A549 (cell line): ENCODE results near the gene RPL23. TPM values are rescaled to one million over a fixed set of nuclear protein-coding genes. Genes with fewer than 3 reads are reported as not detected.

ENCODE experiments used
- ATAC-seq, 2 experiments: fragments of 200-7000 bp in 1 of 2; fragments of >200 bp in 1 of 2; cut with Nextera tagmentation in 1 of 2; cut with Tn5 transposase in 1 of 2; 3 replicates each; pipeline versions ENCODE4 v1.8.0 to v1.9.1; 2018 to 2020; ENCODE audit warnings: mild to moderate bottlenecking in 1 of 2, moderate library complexity in 1 of 2
- CTCF ChIA-PET: fragments of 300-600 bp; sonication (Branson Sonifier 250); formaldehyde crosslinking; extraction: SDS; loops from one replicate; lab custom pipeline; 2021; ENCODE audit warnings: antibody characterized with exemption, inconsistent platforms; lab: Yijun Ruan, JAX
- POLR2A ChIA-PET: fragments of 350-600 bp; formaldehyde crosslinking; extraction: SDS; loops from one replicate; lab custom pipeline; 2021; ENCODE audit warnings: antibody characterized with exemption, inconsistent platforms; lab: Yijun Ruan, JAX
- DNase-seq, 2 experiments: peaks; one replicate each; pipeline versions ENCODE4 v3.0.0 to v3.0.0-alpha.2; 2011 to 2016; ENCODE audit warnings: low read depth in 1 of 2, low spot score in 1 of 2
- FAIRE-seq: peaks from 2 replicates; lab custom pipeline; 2011; peaks lifted over from hg19 to GRCh38; lab: Jason Lieb, UNC
- H3K27ac ChIP-seq, 2 experiments: fragments of >200 bp; sonication (Bioruptor Twin); formaldehyde crosslinking; 3 replicates each; pipeline ENCODE4 v1.5.1; 2016 to 2017
- H3K4me1 ChIP-seq: fragments of >200 bp; sonication (Bioruptor Twin); formaldehyde crosslinking; 3 replicates; pipeline ENCODE4 v1.6.1; 2016
- H3K4me2 ChIP-seq: fragments of >200 bp; sonication (Bioruptor Twin); formaldehyde crosslinking; 3 replicates; pipeline ENCODE4 v1.6.1; 2016
- H3K4me3 ChIP-seq: fragments of >200 bp; sonication (Bioruptor Twin); formaldehyde crosslinking; 3 replicates; pipeline ENCODE4 v1.5.1; 2016
- H3K9me3 ChIP-seq: fragments of >200 bp; sonication (Bioruptor Twin); formaldehyde crosslinking; 3 replicates; pipeline ENCODE4 v1.6.1; 2016
- CBX8 ChIP-seq: fragments of 200-600 bp; sonication (generic); IDR thresholded peaks from 2 replicates; pipeline ENCODE4 v1.6.1; 2016
- CEBPB ChIP-seq, 2 experiments: fragments of >200 bp in 1 of 2; sonication (Bioruptor Twin) in 1 of 2; formaldehyde crosslinking in 1 of 2; IDR thresholded peaks; 2 replicates each; pipeline ENCODE4 v1.6.1; 2012 to 2016
- CHD2 ChIP-seq: fragments of 150-350 bp; IDR thresholded peaks from 2 replicates; pipeline ENCODE4 v1.6.1; 2014; ENCODE audit warnings: low read length; ENCODE audit not compliant: partially characterized antibody
- CHD4 ChIP-seq: fragments of 200-600 bp; sonication (generic); IDR thresholded peaks from 2 replicates; pipeline ENCODE4 v1.6.1; 2016; ENCODE audit warnings: antibody characterized with exemption, mild to moderate bottlenecking, borderline replicate concordance
- EHF ChIP-seq: fragments of 250-450 bp; sonication (Bioruptor Pico); IDR thresholded peaks from 2 replicates; pipeline ENCODE4 v1.5.0; 2020; ENCODE audit warnings: mild to moderate bottlenecking
- EHMT2 ChIP-seq: fragments of 200-600 bp; sonication (generic); IDR thresholded peaks from 2 replicates; pipeline ENCODE4 v1.6.1; 2016; ENCODE audit warnings: antibody characterized with exemption, low read depth, mild to moderate bottlenecking, moderate library complexity
- ELK1 ChIP-seq: fragments of 150-350 bp; IDR thresholded peaks from 2 replicates; pipeline ENCODE4 v1.6.1; 2014; ENCODE audit warnings: low read depth, mild to moderate bottlenecking, low read length
- ESRRA ChIP-seq: fragments of 150-350 bp; IDR thresholded peaks from 2 replicates; pipeline ENCODE4 v1.6.1; 2014; ENCODE audit warnings: mild to moderate bottlenecking, low read length, borderline replicate concordance
- FOSB ChIP-seq: fragments of 250-450 bp; sonication (Bioruptor Pico); IDR thresholded peaks from 2 replicates; pipeline ENCODE4 v1.5.0; 2020; ENCODE audit warnings: mild to moderate bottlenecking, moderate library complexity
- GATA3 ChIP-seq: IDR thresholded peaks from 2 replicates; pipeline ENCODE4 v1.6.1; 2012; ENCODE audit warnings: borderline replicate concordance
- HDAC2 ChIP-seq: fragments of 200-600 bp; sonication (generic); IDR thresholded peaks from 2 replicates; pipeline ENCODE4 v1.6.1; 2016
- HES2 ChIP-seq: fragments of >200 bp; sonication (Bioruptor Twin); formaldehyde crosslinking; IDR thresholded peaks from 2 replicates; pipeline ENCODE4 v1.6.1; 2016
- HEYL ChIP-seq: fragments of 250-450 bp; sonication (Bioruptor Pico); IDR thresholded peaks from 2 replicates; pipeline ENCODE4 v1.8.0; 2021; ENCODE audit warnings: mild to moderate bottlenecking, moderate library complexity
- HMGXB4 ChIP-seq: fragments of 250-450 bp; sonication (Bioruptor Pico); IDR thresholded peaks from 2 replicates; pipeline ENCODE4 v1.5.0; 2021; ENCODE audit warnings: mild to moderate bottlenecking, moderate library complexity, borderline replicate concordance
- HOXA7 ChIP-seq: fragments of 250-450 bp; sonication (Bioruptor Pico); IDR thresholded peaks from 2 replicates; pipeline ENCODE4 v1.5.0; 2020; ENCODE audit warnings: mild to moderate bottlenecking, moderate library complexity
- HOXB13 ChIP-seq: fragments of 250-450 bp; sonication (Bioruptor Pico); IDR thresholded peaks from 2 replicates; pipeline ENCODE4 v1.5.0; 2020; ENCODE audit warnings: low read depth, mild to moderate bottlenecking, moderate library complexity
- JUN ChIP-seq, 2 experiments: fragments of >200 bp; sonication (Bioruptor Twin); formaldehyde crosslinking; IDR thresholded peaks; 2 replicates in 1 of 2; 3 replicates in 1 of 2; pipeline ENCODE4 v1.6.1; 2016 to 2017
- KDM1A ChIP-seq: fragments of 200-600 bp; sonication (generic); IDR thresholded peaks from 2 replicates; pipeline ENCODE4 v1.6.1; 2016; ENCODE audit warnings: low read depth, mild to moderate bottlenecking
- MYC ChIP-seq: IDR thresholded peaks from 2 replicates; pipeline ENCODE4 v1.6.1; 2012; ENCODE audit warnings: mild to moderate bottlenecking, inconsistent platforms, low read length, improper control_type of control experiment, borderline replicate concordance
- NPAS2 ChIP-seq: fragments of 250-450 bp; sonication (Bioruptor Pico); IDR thresholded peaks from 2 replicates; pipeline ENCODE4 v1.8.0; 2022; ENCODE audit warnings: mild to moderate bottlenecking, moderate library complexity, borderline replicate concordance
- NR3C1 ChIP-seq: fragments of >200 bp; sonication (Bioruptor Twin); formaldehyde crosslinking; IDR thresholded peaks from 3 replicates; pipeline ENCODE4 v1.6.1; 2017
- PHF8 ChIP-seq: fragments of 200-600 bp; sonication (generic); IDR thresholded peaks from 2 replicates; pipeline ENCODE4 v1.6.1; 2016; ENCODE audit warnings: low read depth, mild to moderate bottlenecking, antibody characterized with exemption, moderate library complexity, borderline replicate concordance
- POLR2A ChIP-seq: IDR thresholded peaks from 2 replicates; pipeline ENCODE4 v1.6.1; 2012; ENCODE audit warnings: mild to moderate bottlenecking, low read length
- POLR2AphosphoS2 ChIP-seq: conservative IDR thresholded peaks from 2 replicates; pipeline ENCODE4 v1.6.1; 2012; ENCODE audit warnings: low read length, improper control_type of control experiment, inconsistent platforms
- RCOR1 ChIP-seq: fragments of 150-350 bp; IDR thresholded peaks from 2 replicates; pipeline ENCODE4 v1.6.1; 2014; ENCODE audit warnings: antibody characterized with exemption, low read length, low read depth
- RNF2 ChIP-seq: fragments of 200-600 bp; sonication (generic); IDR thresholded peaks from 2 replicates; pipeline ENCODE4 v1.6.1; 2016; ENCODE audit warnings: low read depth, mild to moderate bottlenecking, antibody characterized with exemption, moderate library complexity, borderline replicate concordance
- SMC3 ChIP-seq: fragments of >200 bp; sonication (Bioruptor Twin); formaldehyde crosslinking; IDR thresholded peaks from 3 replicates; pipeline ENCODE4 v1.6.1; 2018; ENCODE audit warnings: inconsistent platforms
- SREBF2 ChIP-seq: fragments of 450-650 bp; IDR thresholded peaks from 2 replicates; pipeline ENCODE4 v1.6.1; 2014; ENCODE audit warnings: mild to moderate bottlenecking, moderate library complexity
- TFCP2L1 ChIP-seq: fragments of 250-450 bp; sonication (Bioruptor Pico); IDR thresholded peaks from 2 replicates; pipeline ENCODE4 v1.5.0; 2021; ENCODE audit warnings: mild to moderate bottlenecking
- TP53 ChIP-seq: fragments of 250-450 bp; sonication (Bioruptor Pico); IDR thresholded peaks from 2 replicates; pipeline ENCODE4 v1.5.0; 2021; ENCODE audit warnings: mild to moderate bottlenecking, moderate library complexity
- ZC3H11A ChIP-seq: fragments of 450-650 bp; IDR thresholded peaks from 2 replicates; pipeline ENCODE4 v1.6.1; 2014; ENCODE audit warnings: antibody characterized with exemption, mild to moderate bottlenecking
- ZSCAN20 ChIP-seq: fragments of 250-450 bp; sonication (Bioruptor Pico); IDR thresholded peaks from 2 replicates; pipeline ENCODE4 v1.8.0; 2022; ENCODE audit warnings: mild to moderate bottlenecking, moderate library complexity
- WGBS: methylation state at CpG from one replicate; pipeline ENCODE4 v1.1.6; 2017; ENCODE audit errors: missing lambda C conversion rate; 5-methylcytosine and 5-hydroxymethylcytosine counted together
- polyA plus RNA-seq, 4 experiments: library from polyadenylated mRNA; depleted of rRNA in 3 of 4; stranded (reverse); fragments of >200 nt; fragmentation: RNase III in 1 of 4; extraction: RNeasy Plus Mini Kit Qiagen cat#74134 plus additional on column Dnase treatment in 1 of 4; gene quantifications; 2 replicates in 3 of 4; 3 replicates in 1 of 4; pipeline ENCODE4 v1.2.3, GENCODE V29; 2011 to 2017
- TF ChIP-seq, protein P1 (sequence below): IDR thresholded peaks from 2 replicates; pipeline ENCODE4 v1.6.1; 2012; ENCODE audit warnings: low read depth, borderline replicate concordance

Gene RPL23
- polyA plus RNA-seq, 2 of the 4 experiments (the other 2 are of a cell fraction) = 2,715 to 2,969 TPM

DNA sequence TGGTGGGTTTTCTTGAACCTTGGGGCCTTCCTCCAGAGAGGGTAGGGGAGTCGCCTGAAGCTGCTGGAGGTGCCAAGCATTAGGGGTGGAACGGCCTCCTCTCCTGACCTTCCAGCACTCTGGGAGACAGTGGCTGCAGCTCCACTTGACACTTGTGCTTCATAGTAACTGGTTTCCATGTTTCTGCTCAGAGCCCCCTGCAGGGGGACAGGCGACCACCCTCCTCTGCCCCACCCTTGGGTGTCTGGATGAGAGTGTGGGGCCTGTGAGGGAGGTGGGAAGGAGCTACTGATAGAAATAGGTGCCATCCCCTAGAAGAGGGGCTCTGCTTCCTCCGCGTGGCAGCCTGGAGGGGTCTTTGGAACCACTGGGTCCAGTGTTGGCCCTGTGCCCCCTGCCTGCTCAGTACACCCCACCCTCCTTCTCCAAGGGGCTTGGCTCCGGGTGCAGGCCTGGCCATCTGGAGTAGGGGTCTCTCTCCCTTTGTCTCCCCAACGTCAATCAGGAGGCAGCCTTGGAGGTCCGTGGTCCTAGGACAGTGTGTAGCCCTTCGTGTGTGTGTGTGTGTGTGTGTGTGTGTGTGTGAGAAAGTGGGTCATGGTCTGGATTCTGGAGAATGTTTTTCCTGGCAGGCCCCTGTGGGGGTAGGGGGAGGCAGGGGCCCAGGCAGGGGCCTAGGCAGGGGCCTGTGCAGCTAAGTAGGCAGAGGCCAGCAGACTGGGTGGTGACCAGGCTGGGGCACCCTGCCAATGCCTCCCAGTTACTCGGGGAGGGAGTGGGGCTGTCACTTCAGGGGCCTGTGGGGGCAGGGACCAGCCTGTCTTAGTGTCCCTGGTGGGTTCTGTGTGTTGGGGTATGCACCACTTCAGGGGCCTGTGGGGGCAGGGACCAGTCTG lies 21.2 kb upstream of the RPL23 start:
- TF ChIP-seq NR3C1 (no peak), ZC3H11A (no peak), JUN (IDR thresholded peaks at IDR 0.05) (peak in 1 of 2 experiments; percentile 1; a peak in 1 of 5 replicates)
- ChIA-PET POLR2A (interaction anchor here (1.1 kb wide), 1 partner anchor 21 kb away, joined by 3 read pairs; the partner anchor contains the start of gene RPL23), CTCF (interaction anchor here (1.0 to 6.4 kb wide), 5 partner anchors 10 to 46 kb away, joined by 3 to 90 read pairs (median 19); no protein-coding TSS in a partner anchor)
- no peak for FAIRE-seq
- ATAC-seq = no peak
- H3K4me3 ChIP-seq = peak overlapping the region; percentile 94; the same call in 2 of the 3 replicates
- peak overlapping the region; percentile 98 for H3K27ac ChIP-seq
- H3K4me1 ChIP-seq = peaks cover 81% of the 10 kb centered on the region
- DNase-seq = no peak
- no peaks in the 10 kb centered on the region for H3K9me3 ChIP-seq
- peak overlapping the region; percentile 78 for H3K4me2 ChIP-seq
- 55% methylated on average over 10 of the region's 10 CpGs for WGBS

GRCh38 chr17:38873640-38874380 lies 20.3 kb upstream of the RPL23 start:
- Histone ChIP-seq H3K4me1 (peaks cover 72% of the 10 kb centered on the region), H3K4me3 (peak overlapping the region; percentile 94), H3K4me2 (peak overlapping the region; percentile 78), H3K27ac (peak overlapping the region; percentile 98), H3K9me3 (no peaks in the 10 kb centered on the region)
- ChIA-PET CTCF (interaction anchor here (1.0 to 6.4 kb wide), 7 partner anchors 7 to 280 kb away, joined by 3 to 90 read pairs (median 19); no protein-coding TSS in a partner anchor), POLR2A (interaction anchor here (1.1 to 1.5 kb wide), 3 partner anchors 20 to 326 kb away, joined by 3 to 5 read pairs (median 3); partner anchors contain the start of genes RPL19 and RPL23)
- WGBS = 11% methylated on average over 8 of the region's 9 CpGs
- DNase-seq (peak; percentile 66 to 69), FAIRE-seq (peak; percentile 18), ATAC-seq (no peak)
- no peak for TF ChIP-seq SREBF2
- TF ChIP-seq CEBPB (IDR thresholded peaks at IDR 0.05) = no peak
- no peak for TF ChIP-seq CBX8
- TF ChIP-seq ESRRA = no peak
- TF ChIP-seq GATA3 = peak; percentile 49; the same call in 1 of the 2 replicates
- no peak for TF ChIP-seq NPAS2
- no peak for TF ChIP-seq KDM1A
- TF ChIP-seq EHF = no peak
- no peak for TF ChIP-seq HOXA7 (CRISPR knock-in tag)
- TF ChIP-seq TFCP2L1 (CRISPR knock-in tag) = no peak
- TF ChIP-seq RCOR1 = no peak
- TF ChIP-seq HOXB13 (CRISPR knock-in tag) = no peak
- TF ChIP-seq, protein P1, sequence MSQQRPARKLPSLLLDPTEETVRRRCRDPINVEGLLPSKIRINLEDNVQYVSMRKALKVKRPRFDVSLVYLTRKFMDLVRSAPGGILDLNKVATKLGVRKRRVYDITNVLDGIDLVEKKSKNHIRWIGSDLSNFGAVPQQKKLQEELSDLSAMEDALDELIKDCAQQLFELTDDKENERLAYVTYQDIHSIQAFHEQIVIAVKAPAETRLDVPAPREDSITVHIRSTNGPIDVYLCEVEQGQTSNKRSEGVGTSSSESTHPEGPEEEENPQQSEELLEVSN = no peak
- no peak for TF ChIP-seq HEYL (CRISPR knock-in tag)
- TF ChIP-seq FOSB = no peak
- no peak for TF ChIP-seq ELK1
- no peak for TF ChIP-seq SMC3
- TF ChIP-seq HMGXB4 (CRISPR knock-in tag) = no peak
- no peak for TF ChIP-seq CHD4
- no peak for TF ChIP-seq HDAC2
- TF ChIP-seq RNF2 = no peak
- TF ChIP-seq TP53 (CRISPR knock-in tag) = 0 out of 2 replicates have a peak, but pooled peaks have one; percentile 26
- no peak for TF ChIP-seq PHF8
- TF ChIP-seq HES2 = no peak
- peak in 1 of 2 experiments; percentile 18; a peak in 2 of 5 replicates for TF ChIP-seq JUN (IDR thresholded peaks at IDR 0.05)
- no peak for TF ChIP-seq EHMT2
- no peak for TF ChIP-seq POLR2AphosphoS2
- TF ChIP-seq POLR2A = no peak
- TF ChIP-seq MYC = no peak
- no peak for TF ChIP-seq ZSCAN20 (CRISPR knock-in tag)
- TF ChIP-seq CHD2 = no peak
